IPS DF 4.7 (cell line): ENCODE results near the gene RHOG.

Experiments
- DNase-seq: peaks from one replicate; pipeline ENCODE4 v3.0.0-alpha.2; 2013; ENCODE audit warnings: low spot score; ENCODE audit errors: extremely low read depth

Gene RHOG

DNA sequence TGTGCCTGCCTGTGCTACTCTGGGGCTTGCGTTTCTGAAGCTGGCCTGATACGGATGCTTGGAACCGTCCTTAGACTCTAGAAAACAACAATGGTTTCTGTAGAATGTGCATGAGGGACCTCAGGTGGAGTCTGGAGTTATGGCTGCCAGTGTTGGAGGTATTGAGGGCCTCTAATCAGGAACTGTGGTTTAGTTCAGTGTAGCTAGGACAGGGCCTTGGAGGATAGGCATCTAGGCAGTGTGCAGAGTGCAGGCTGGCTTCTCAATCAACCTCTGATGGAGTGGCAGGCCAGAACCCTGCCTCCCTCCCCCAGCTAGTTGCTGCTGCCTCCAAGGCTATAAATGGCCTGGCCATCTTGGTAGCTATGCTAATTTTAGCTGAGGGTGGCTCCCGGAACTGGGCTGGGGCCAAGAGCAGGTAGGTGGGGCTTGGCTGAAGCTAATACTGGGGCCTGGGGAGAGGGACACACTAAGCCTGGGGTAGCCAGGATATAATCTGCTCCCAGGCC, 18.7 kb upstream of the RHOG start:
- no peak for DNase-seq

- DNase-seq, result no peak
Measured at GRCh38 chr11:3857628-3858027, 16.9 kb upstream of the RHOG start.

DNA sequence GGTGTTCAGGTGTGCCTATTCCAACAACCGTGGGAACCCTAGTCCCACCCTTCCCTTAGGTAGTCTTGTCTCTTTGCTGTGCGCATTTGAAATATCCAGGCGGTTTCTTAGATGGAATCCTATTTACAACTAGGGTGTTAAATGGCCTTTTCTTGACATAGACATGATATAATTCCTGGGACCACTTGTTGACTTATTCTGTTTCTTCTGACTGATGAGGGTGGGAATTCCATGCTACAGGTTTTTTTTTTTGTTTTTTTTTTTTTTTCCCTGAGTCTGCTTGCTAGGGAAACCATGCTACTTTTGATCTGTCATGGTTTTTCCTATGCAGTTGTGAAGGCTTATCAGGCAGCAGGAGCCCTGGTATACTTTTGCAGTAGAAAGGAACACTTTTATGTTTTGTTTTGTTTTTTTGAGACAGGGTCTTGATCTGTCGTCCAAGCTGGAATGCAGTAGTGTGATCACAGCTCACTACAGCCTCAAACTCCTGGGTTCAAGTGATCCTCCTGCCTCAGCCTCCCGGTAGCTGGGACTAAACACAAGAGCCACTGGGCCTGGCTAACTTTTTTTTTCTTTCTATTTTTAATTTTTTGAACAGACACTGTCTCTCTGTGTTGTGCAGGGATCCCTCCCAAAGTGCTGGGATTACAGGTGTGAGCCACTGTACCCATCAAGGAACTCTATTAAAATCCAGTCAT, 16.2 kb upstream of the RHOG start:
- DNase-seq, result no peak

GRCh38 chr11:3855808-3856491, 15.2 kb upstream of the RHOG start:
- no peak for DNase-seq

DNA sequence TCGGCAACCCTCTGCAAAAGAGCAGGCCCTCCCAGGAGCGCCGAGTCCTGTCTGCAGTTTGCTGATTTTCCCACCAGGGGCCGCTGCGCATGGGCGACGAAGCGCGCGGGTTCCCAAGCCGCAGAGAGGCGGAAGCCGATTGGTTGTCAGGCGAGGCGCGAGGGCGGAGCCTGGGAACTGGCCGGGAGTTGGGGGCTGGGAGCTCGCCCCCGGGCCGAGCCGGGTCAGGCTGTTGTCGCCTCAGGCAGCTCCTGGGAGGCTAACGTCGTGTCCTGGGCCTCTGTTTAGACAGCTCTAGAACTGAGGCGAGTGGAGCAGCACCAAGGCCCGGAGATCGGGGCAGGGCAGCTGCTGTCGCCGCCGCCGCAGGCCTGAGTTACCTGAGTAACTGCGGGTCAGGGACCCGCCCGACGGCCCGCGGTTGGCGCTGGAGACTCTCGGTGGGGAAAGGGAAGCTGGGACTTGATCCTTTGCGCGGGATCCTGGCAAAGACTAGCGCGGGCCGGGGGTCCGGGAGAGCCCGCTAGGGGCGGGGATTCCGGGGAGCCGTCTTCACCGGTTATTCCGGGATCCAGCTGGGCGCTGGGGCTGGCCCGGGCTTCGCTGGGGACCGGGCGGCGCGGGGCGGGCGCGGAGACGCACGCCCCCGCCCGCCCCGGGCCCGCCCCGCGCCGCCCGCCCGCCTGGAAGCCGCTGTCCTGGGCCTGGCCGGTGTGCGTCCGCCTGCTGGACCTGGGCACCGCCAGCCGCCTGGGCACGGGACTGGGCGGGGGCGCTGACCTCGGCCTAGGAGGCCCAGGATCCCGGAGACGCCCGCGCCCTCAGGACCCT, 14.4 kb upstream of the RHOG start, which contains the start of gene STIM1:
STIM1 (plus strand) TSS at position 688 of the 831 bp plus-strand sequence. CDS start 607 bp downstream, outside the sequence.
- peak; percentile 79 for DNase-seq

- no peak for DNase-seq
Measured at GRCh38 chr11:3854660-3854976, 13.9 kb upstream of the RHOG start.

- DNase-seq, result no peak
Measured at GRCh38 chr11:3853899-3854659, 13.3 kb upstream of the RHOG start.

- DNase-seq, result no peak
Measured at GRCh38 chr11:3853545-3853842, 12.7 kb upstream of the RHOG start.

GRCh38 chr11:3849297-3849874, 8.6 kb upstream of the RHOG start:
- no peak for DNase-seq

DNA sequence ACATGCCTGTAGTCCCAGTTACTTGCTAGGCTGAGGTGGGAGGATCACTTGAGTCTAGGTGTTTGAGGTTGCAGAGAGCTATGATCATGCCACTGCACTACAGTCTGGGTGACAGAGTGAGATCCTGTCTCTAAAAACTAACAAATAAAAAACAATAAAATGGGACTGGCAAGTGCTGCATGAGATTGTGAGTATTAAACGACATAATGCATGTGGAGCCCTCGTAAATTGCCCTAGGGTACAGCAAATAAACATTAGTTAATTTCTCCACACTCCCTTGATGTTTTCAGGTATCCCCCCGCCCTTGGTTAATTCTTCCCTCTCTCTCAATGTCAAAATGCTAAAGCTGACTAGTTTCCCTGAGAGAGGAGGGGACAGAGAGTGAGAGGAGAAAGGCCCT, 4.9 kb upstream of the RHOG start:
- DNase-seq, result no peak

- no peak for DNase-seq
Measured at GRCh38 chr11:3845246-3845645, 4.5 kb upstream of the RHOG start.

DNA sequence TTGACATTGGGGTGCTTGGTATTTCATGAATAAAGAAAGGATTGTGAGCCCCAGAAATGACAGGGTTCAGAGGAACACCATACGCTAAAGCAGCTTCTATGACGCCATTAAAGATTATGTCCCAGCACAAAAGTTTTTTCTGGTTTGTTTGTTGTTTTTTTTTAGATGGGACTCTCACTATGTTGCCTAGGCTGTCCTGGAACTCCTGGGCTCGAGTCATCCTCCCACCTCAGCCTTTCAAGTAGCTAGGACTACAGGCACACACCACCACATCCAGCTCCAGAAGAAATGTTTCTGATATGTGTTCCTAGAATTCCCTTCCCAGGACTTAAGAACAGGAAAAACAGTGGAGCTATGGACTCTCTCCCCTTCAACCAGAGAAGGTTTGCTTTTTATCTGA, 2.6 kb upstream of the RHOG start:
- no peak for DNase-seq

DNA sequence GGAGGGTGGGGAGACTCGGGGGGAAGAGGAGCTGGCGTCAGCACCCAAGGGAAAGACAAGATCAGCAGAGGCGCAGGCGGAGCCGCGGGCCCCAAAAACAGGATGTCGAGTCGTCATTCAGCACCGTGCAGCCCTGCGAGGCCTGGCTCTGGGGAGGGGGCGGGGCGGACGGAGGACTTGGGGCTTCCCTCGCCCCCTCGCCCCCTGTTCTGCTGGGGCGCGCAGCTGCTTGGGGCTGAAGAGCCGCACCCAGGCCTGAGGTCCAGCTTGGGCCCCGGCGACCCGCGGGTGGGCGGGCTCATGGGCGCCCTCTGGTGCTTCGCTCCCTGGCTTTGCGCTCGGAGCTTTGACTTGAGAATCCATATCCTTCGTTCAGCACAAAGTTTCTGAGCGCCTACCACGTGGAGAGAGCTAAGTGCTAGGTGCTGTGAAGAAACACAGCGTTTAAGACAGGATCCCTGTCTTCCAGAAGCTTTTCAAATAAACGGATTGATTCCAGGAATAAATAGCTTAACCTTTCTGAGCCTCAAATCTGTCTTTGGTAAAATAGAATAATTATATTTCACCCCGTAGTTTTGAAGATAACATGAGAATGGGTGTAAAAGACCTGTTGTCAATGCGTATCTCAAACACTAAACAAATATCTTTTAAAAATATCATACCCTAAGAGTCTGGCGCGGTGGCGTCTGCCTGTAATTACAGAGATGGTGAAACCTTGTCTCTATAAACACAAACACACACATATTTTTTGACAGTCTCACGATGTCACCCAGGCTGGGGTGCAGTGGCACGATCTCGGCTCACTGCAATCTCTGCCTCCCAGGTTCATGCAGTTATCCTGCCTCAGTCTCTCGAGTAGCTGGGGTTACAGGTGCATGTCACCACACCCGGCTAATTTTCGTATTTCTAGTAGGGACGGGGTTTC, 929 bp upstream of the RHOG start:
- no peak for DNase-seq

DNA sequence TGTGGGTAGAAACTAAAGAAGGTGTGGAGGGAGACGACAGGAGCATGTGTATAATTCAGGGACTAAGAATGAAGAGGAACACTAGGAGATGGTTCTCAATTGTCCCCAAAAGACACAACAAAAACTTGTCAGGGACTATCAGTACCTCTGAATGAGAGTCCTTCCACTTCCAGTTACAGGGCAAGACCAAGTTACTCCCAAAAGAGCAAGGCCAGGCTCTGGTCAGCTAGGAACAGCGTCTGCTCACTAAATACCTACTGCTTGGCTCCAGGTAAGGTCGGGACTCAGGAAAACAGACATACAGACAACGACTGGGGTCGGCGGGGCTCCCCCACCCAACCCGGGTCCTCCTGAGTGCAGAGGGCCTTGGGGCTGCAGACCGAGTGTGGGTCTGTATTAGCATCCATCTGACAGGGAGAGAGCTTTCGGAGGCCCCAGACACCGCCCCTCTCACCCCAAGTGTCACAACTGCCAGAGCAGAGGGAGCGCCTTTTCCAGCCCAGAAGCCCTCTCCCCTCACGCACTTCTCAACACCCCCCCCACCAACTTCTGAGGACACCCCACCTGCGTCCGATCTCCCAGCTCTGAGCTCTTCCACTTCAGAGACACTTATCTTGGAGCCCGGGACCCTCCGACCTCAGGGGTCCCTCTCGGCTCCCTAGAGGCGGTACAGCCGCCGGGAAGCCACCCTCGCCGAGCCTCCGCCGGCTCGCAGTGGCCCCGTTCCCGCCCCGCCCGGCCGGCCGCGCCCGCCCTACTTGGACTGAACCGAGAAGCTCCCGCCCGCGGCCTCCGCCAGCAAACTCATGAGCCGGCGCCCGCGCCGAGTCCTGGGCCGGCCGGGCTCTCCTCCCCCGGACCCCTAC, 522 bp downstream of the RHOG start:
- no peak for DNase-seq

DNA sequence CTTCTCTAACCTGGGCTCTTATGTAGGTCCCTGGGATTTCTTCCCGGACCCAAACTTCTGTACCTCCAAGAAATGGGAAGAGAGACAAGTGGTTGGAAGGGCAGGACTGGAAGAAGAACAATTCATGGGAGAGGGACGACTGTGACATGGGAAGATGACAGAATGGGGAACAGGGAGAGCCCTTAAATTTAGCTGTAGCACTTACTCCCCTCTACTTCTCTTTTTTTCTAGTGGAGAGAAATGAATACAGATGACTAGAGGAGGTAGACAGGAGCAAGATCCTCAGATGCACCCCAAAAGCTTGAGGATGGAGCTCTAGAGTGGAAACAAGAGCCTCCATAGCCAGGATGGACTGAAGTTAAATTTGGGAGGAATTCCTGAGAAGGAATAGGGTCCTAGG, 2.3 kb downstream of the RHOG start:
- DNase-seq, result no peak

- DNase-seq, result no peak
Measured at GRCh38 chr11:3837793-3838192, 3.0 kb downstream of the RHOG start.

DNA sequence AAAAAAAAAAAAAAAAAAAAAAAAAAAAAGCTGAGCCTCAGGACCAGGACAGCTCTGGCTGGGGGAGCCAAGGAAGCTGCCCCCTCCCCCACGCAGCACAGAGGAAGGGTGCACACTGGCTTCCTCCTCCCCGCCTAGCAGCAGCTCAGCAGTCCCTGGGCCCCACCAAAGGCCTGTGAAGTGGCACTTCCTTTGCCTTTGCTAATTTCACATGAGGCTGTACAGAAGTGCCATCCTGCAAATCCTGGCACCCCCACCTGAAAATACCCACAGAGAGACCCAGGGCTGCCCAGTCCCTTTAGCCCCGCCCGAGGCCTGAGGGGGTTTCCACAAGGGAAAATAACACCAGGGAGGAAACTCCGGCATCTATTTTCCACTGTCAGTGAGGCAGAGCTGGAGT, 3.9 kb downstream of the RHOG start:
- no peak for DNase-seq

- no peak for DNase-seq
Measured at GRCh38 chr11:3835751-3836150, 5.0 kb downstream of the RHOG start.
